NCI-H1694 (cell line): Measurements from ENCODE around the gene RHOD.

Source experiments
- DNase-seq: peaks from one replicate; lab custom pipeline; 2025; lab: John Stamatoyannopoulos, UW

The RHOD gene

GRCh38 chr11:67032830-67033551 is 23.7 kb upstream of the RHOD start:
- no peak for DNase-seq

GRCh38 chr11:67033661-67034166 is 22.9 kb upstream of the RHOD start:
- no peak for DNase-seq

GRCh38 chr11:67034350-67034749 is 22.3 kb upstream of the RHOD start:
- DNase-seq = no peak

- DNase-seq = no peak
Measured at GRCh38 chr11:67040147-67040546, 16.5 kb upstream of the RHOD start.

GRCh38 chr11:67041602-67042001 is 15.0 kb upstream of the RHOD start:
- DNase-seq = no peak

- no peak for DNase-seq
Measured at GRCh38 chr11:67043572-67044349, 12.9 kb upstream of the RHOD start.

GRCh38 chr11:67044496-67044895 is 12.2 kb upstream of the RHOD start:
- no peak for DNase-seq

GRCh38 chr11:67045314-67045713 is 11.3 kb upstream of the RHOD start:
- no peak for DNase-seq

- no peak for DNase-seq
Measured at GRCh38 chr11:67048515-67049130, 8.0 kb upstream of the RHOD start.

- DNase-seq = no peak
Measured at GRCh38 chr11:67050139-67050538, 6.5 kb upstream of the RHOD start.

GRCh38 chr11:67051180-67051893 is 5.3 kb upstream of the RHOD start:
- no peak for DNase-seq

GRCh38 chr11:67051945-67052488 is 4.6 kb upstream of the RHOD start:
- no peak for DNase-seq

- DNase-seq = no peak
Measured at GRCh38 chr11:67052891-67053290, 3.8 kb upstream of the RHOD start.

- DNase-seq = peak; percentile 23
Measured at GRCh38 chr11:67053896-67054329, 2.7 kb upstream of the RHOD start.

- no peak for DNase-seq
Measured at GRCh38 chr11:67054346-67054835, 2.3 kb upstream of the RHOD start.

- DNase-seq = no peak
Measured at GRCh38 chr11:67054836-67055523, 1.7 kb upstream of the RHOD start.

- no peak for DNase-seq
Measured at GRCh38 chr11:67055812-67056211, 835 bp upstream of the RHOD start.

GRCh38 chr11:67057205-67057672 is 592 bp downstream of the RHOD start:
- peak; percentile 6 for DNase-seq

GRCh38 chr11:67058506-67058905 is 1.9 kb downstream of the RHOD start:
- no peak for DNase-seq

GRCh38 chr11:67059671-67060070 is 3.0 kb downstream of the RHOD start:
- DNase-seq = no peak

- DNase-seq = no peak
Measured at GRCh38 chr11:67060111-67060522, 3.5 kb downstream of the RHOD start.
